Adrenal gland (tissue), 12 donors: ENCODE results near the gene TMEM39B. TPM values are rescaled to one million over a fixed set of nuclear protein-coding genes. Genes with fewer than 3 reads are reported as not detected.
"Not testable (repeated sequence)": the region's sequence is repeated elsewhere in the genome, so short reads cannot be mapped to it uniquely, and the experiment has no call there.

ENCODE experiments used
- DNase-seq, 7 donors: peaks; one replicate each; pipeline ENCODE4 v3.0.0-alpha.2; 2019 to 2020
- H3K27ac ChIP-seq, 5 donors: fragments of 200-600 bp; sonication (generic) in 4 of 5; 1 replicate in 3 of 5; 2 replicates in 2 of 5; pipeline versions ENCODE4 v1.5.1 to v1.8.0; 2016 to 2020; ENCODE audit warnings: mild to moderate bottlenecking in 1 of 5
- H3K27me3 ChIP-seq: fragments of 200-600 bp; 2 replicates; pipeline ENCODE4 v1.8.0; 2021
- H3K36me3 ChIP-seq, 2 donors: fragments of 200-600 bp; replicated peaks in 1 of 2; 1 replicate in 1 of 2; 2 replicates in 1 of 2; pipeline versions ENCODE4 v1.5.1 to v1.8.0; 2018 to 2022
- H3K4me1 ChIP-seq, 2 donors: fragments of 200-600 bp; replicated peaks in 1 of 2; 1 replicate in 1 of 2; 2 replicates in 1 of 2; pipeline versions ENCODE4 v1.5.1 to v1.8.0; 2018 to 2021
- H3K4me3 ChIP-seq, 4 donors: fragments of 200-600 bp; sonication (generic) in 3 of 4; one replicate each; pipeline ENCODE4 v1.5.1; 2016 to 2018
- H3K9me3 ChIP-seq, 3 donors: fragments of 200-600 bp; sonication (generic) in 1 of 3; replicated peaks in 1 of 3; 1 replicate in 2 of 3; 2 replicates in 1 of 3; pipeline versions ENCODE4 v1.5.1 to v1.8.0; 2016 to 2021
- POLR2A ChIP-seq, 2 donors: fragments of 450-650 bp; IDR thresholded peaks; one replicate each; pipeline ENCODE4 v1.6.1; 2017; ENCODE audit warnings: antibody characterized with exemption in 2 of 2, mild to moderate bottlenecking in 2 of 2, moderate library complexity in 1 of 2
- WGBS, 4 donors: extraction: QIAGEN DNeasy Blood & Tissue Kit in 2 of 4; methylation state at CpG; one replicate each; pipeline versions ENCODE4 v1.1.5 to v1.1.7; 2013 to 2017; 5-methylcytosine and 5-hydroxymethylcytosine counted together
- intact Hi-C, 2 donors: fragments of 100-400 bp; cut with DNase I; formaldehyde crosslinking; loops; one replicate each; pipeline versions ENCODE4 v1.14.1 to v1.15.0; 2022 to 2023
- polyA plus RNA-seq, 3 donors: library from polyadenylated mRNA; stranded (reverse); fragments of 200-250 nt in 2 of 3; fragments of 350-450 nt in 1 of 3; fragmentation: Illumina TruSeq in 1 of 3; extraction: RNeasy Lipid Tissue Mini Kit (QIAGEN cat#74804) in 1 of 3; gene quantifications; one replicate each; pipeline ENCODE4 v1.2.3, GENCODE V29; 2013 to 2014
- total RNA-seq, 9 donors: library from RNA; depleted of rRNA in 4 of 9; stranded (reverse); fragments of >200 nt in 4 of 9; fragments of 120-200 nt in 1 of 9; fragmentation: NEBNext Ultra II Directional in 1 of 9; extraction: Animal tissue kit (Norgen Biotek cat#: 25700) in 1 of 9; gene quantifications; one replicate each; pipeline versions ENCODE4 v1.1.0 to v1.2.4, GENCODE V29; 2013 to 2023
- TF ChIP-seq, protein P1 (sequence below), 6 experiments: fragments of 450-650 bp in 4 of 6; fragments of 200-600 bp in 2 of 6; sonication (generic) in 1 of 6; IDR thresholded peaks; 1 replicate in 5 of 6; 2 replicates in 1 of 6; pipeline versions ENCODE4 v1.5.1 to v1.8.0; 2016 to 2021; ENCODE audit warnings: antibody characterized with exemption in 6 of 6, mild to moderate bottlenecking in 2 of 6, moderate library complexity in 1 of 6
- donor health status: healthy with polysubstance abuse.
- donor health status: Bipolar disorder and iron deficiency.
- donor health status: DM: yes; HTN: yes; CAD: no.
- donor health status: DM: no; HTN: no; CAD: no.
- donor health status: DM: no; HTN: no; CAD: no.
- donor health status: DM: yes; HTN: yes; CAD: no.

TMEM39B gene
- total and polyA plus RNA-seq, 12 donors = 4.4 to 17.4 (median 11.7) TPM

DNA sequence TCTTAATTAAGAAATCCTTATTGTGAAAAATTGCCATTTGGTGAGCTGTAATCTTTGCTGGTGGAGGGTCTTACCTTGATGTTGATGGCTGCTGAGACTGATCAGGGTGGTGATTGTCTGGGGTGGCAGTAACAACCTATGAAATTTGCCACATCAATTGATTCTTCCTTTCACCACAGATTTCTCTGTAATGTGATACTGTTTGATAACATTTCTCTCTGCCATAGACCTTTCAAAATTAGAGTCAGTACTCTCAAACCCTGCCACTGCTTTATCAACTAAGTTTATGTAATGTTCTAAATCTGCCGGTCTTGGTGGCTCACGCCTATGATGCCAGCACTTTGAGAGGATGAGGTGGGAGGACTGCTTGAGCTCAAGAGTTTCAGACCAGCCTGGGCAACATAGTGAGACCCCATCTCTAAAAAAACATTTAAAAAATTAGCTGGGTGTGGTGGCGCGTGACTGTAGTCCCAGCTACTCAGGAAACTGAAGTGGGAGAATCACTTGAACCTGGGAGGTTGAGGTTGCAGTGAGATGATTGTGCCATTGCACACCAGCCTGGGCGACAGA lies 40.2 kb downstream of the TMEM39B start:
- Histone ChIP-seq H3K9me3 (no peaks in the 10 kb centered on the region), H3K27ac (no peak overlapping the region), H3K27me3 (no peaks in the 10 kb centered on the region), H3K4me1 (peaks cover 25 to 51% of the 10 kb centered on the region in 2 donors), H3K36me3 (no peaks in the 10 kb centered on the region), H3K4me3 (no peak overlapping the region)
- no peak for DNase-seq
- 73 to 86% (median 81%) methylated on average over 5 of the region's 5 CpGs for WGBS, 4 donors
- TF ChIP-seq POLR2A (IDR thresholded peaks at IDR 0.05) = no peak
- intact Hi-C loops = no loop called here

DNA sequence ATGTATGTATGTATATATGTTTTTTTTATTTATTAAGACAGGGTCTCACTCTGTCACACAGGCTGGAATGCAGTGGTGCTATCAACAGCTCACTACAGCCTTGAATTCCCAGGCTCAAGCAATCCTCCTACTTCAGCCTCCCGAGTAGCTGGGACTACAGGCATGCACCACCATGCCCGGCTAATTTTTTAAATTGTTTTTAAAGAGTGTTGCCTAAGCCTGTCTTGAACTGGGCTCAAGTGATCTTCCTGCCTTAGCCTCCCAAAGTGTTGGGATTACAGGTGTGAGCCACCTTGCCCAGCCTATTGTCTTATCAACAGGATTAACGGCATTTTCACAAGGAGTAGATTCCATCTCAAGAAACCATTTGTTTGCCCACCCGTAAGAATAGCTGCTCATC lies 40.7 kb downstream of the TMEM39B start:
- intact Hi-C loops, DNase-seq, H3K9me3 ChIP-seq, H3K4me3 ChIP-seq, H3K36me3 ChIP-seq, H3K27me3 ChIP-seq, H3K27ac ChIP-seq: not testable (repeated sequence)
- WGBS, 4 donors = 92 to 96% (median 95%) methylated on average over 4 of the region's 4 CpGs
- H3K4me1 ChIP-seq = peaks cover 25 to 51% of the 10 kb centered on the region in 2 donors

DNA sequence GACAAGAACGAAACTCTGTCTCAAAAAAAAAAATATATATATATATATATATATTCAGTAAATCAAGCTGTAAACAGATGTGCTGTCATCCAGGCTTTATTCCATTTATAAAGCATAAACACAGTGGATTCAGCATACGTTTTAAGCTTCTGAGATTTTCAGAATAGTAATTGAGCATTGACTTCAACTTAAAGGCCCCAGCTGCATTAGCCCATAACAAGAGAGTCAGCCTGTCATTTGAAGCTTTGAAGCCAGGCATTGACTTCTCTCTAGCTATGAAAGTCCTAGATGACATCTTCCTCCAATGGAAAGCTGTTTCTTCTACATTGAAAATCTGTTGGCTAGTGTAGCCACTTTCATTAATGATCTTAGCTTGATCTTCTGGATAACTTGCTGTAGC lies 41.7 kb downstream of the TMEM39B start:
- intact Hi-C loops = no loop called here
- Histone ChIP-seq H3K4me1 (peaks cover 18 to 44% of the 10 kb centered on the region in 2 donors), H3K36me3 (no peaks in the 10 kb centered on the region), H3K27ac (no peak overlapping the region), H3K4me3 (no peak overlapping the region), H3K27me3 (no peaks in the 10 kb centered on the region), H3K9me3 (no peaks in the 10 kb centered on the region)
- TF ChIP-seq, protein P1, sequence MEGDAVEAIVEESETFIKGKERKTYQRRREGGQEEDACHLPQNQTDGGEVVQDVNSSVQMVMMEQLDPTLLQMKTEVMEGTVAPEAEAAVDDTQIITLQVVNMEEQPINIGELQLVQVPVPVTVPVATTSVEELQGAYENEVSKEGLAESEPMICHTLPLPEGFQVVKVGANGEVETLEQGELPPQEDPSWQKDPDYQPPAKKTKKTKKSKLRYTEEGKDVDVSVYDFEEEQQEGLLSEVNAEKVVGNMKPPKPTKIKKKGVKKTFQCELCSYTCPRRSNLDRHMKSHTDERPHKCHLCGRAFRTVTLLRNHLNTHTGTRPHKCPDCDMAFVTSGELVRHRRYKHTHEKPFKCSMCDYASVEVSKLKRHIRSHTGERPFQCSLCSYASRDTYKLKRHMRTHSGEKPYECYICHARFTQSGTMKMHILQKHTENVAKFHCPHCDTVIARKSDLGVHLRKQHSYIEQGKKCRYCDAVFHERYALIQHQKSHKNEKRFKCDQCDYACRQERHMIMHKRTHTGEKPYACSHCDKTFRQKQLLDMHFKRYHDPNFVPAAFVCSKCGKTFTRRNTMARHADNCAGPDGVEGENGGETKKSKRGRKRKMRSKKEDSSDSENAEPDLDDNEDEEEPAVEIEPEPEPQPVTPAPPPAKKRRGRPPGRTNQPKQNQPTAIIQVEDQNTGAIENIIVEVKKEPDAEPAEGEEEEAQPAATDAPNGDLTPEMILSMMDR (IDR thresholded peaks at IDR 0.05) = no peak
- no peak for TF ChIP-seq POLR2A (IDR thresholded peaks at IDR 0.05)
- WGBS, 4 donors = 76 to 86% (median 80%) methylated on average over 2 of the region's 2 CpGs
- DNase-seq = no peak

DNA sequence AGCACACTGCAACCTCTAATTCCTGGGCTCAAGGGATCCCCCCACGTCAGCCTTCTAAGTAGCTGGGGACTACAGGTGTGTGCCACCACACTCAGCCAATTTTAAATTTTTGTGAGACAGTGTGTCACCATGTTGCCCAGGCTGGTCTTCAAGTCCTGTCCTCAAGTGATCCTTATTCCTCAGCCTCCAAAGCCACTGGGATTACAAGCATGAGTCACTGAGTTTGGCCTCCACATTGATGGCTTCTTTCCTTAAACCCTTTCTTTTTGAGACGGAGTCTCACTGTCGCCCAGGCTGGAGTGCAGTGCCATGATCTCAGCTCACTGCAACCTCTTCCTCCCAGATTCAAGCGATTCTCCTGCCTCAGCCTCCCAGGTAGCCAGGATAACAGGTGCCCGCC lies 42.8 kb downstream of the TMEM39B start:
- DNase-seq = peak in 1 of 7 donors; percentile 41
- no peaks in the 10 kb centered on the region for H3K27me3 ChIP-seq
- H3K36me3 ChIP-seq = no peaks in the 10 kb centered on the region
- peaks cover 9 to 37% of the 10 kb centered on the region in 2 donors for H3K4me1 ChIP-seq
- no peak for TF ChIP-seq POLR2A (IDR thresholded peaks at IDR 0.05)
- intact Hi-C loops = no loop called here
- H3K9me3 ChIP-seq = no peaks in the 10 kb centered on the region
- H3K27ac ChIP-seq = peak overlapping the region in 4 of 5 donors; percentile 32 to 45 (median 36)
- no peak overlapping the region for H3K4me3 ChIP-seq
- WGBS, 4 donors = 80 to 90% (median 85%) methylated on average over 4 to 5 of the region's 5 CpGs

DNA sequence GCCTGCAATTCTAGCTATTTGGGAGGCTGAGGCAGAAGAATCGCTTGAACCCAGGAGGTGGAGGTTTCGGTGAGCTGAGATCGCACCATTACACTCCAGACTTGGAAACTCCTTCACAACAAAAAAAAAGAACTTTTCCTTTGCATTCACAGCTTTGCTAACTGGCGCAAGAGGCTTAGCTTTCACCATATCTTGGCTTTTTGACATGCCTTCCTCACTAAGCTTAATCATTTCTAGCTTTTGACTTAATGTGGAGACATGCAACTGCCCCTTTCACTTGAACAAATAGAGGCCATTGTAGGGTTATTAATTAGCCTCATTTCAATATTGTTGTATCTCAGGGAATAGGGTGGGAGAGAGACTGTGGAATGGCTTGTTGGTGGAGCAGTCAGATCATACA lies 43.8 kb downstream of the TMEM39B start:
- intact Hi-C loops = no loop called here
- TF ChIP-seq, protein P1 (IDR thresholded peaks at IDR 0.05) = no peak
- no peak for TF ChIP-seq POLR2A (IDR thresholded peaks at IDR 0.05)
- Histone ChIP-seq H3K36me3 (no peaks in the 10 kb centered on the region), H3K9me3 (no peaks in the 10 kb centered on the region), H3K4me3 (no peak overlapping the region), H3K27me3 (no peaks in the 10 kb centered on the region), H3K4me1 (peaks cover 10 to 37% of the 10 kb centered on the region in 2 donors), H3K27ac (peak overlapping the region in 4 of 5 donors; percentile 32 to 72 (median 46))
- 91 to 98% (median 93%) methylated on average over 4 of the region's 4 CpGs for WGBS, 4 donors
- no peak for DNase-seq

DNA sequence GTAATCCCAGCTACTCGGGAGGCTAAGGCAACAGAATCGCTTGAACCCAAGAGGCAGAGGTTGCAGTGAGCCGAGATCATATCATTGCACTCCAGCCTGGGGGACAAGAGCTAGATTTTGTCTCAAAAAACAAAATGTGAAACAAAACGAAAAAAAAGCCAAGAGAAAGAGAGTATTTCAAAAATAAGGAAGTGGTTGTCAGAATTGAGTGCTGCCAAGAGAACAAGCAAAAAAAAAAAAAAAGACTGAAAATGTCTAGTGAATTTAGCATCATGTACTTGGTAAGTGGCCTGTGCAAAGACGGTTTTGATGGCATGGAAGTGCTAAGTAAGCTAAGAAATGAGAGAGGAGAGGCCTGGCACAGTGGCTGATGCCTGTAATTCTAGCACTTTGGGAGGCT lies 49.4 kb downstream of the TMEM39B start:
- WGBS, 4 donors = 47 to 55% (median 53%) methylated on average over 5 of the region's 5 CpGs
- H3K27me3 ChIP-seq = no peaks in the 10 kb centered on the region
- no peak for DNase-seq

DNA sequence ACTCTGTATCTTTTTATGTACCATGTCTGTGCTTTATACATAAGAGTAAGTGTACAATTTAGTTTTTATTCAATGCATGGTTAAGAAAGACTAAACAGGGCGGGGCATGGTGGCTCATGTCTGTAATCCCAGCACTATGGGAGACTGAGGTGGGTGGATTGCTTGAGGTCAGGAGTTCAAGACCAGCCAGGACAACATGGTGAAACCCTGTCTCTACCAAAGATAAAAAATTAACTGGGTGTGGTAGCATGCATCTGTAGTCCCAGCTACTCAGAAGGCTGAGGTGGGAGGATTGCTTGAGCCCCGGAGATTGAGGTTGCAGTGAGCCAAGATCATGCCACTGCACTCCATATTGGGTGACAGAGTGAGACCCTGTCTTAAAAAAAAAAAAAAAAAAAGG lies 50.6 kb downstream of the TMEM39B start:
- H3K36me3 ChIP-seq, H3K27ac ChIP-seq, H3K9me3 ChIP-seq, H3K27me3 ChIP-seq, DNase-seq, intact Hi-C loops, H3K4me3 ChIP-seq: not testable (repeated sequence)
- WGBS, 4 donors = 88 to 97% (median 92%) methylated on average over 2 of the region's 2 CpGs
- H3K4me1 ChIP-seq = peaks cover 4 to 37% of the 10 kb centered on the region in 2 donors

More for the DNA sequence above, 49.4 kb downstream of the TMEM39B start:
- intact Hi-C loops = no loop called here
- TF ChIP-seq, protein P1 (IDR thresholded peaks at IDR 0.05) = no peak
- TF ChIP-seq POLR2A (IDR thresholded peaks at IDR 0.05) = no peak
- Histone ChIP-seq H3K4me1 (peaks cover 4 to 27% of the 10 kb centered on the region in 2 donors), H3K9me3 (no peaks in the 10 kb centered on the region), H3K36me3 (no peaks in the 10 kb centered on the region), H3K4me3 (no peak overlapping the region), H3K27ac (no peak overlapping the region)
